Hematopoietic multipotent progenitor cell treated with erythropoietin and hydrocortisone succinate and interleukin-3 and kit ligand, for 6 days (in vitro differentiated cells): ENCODE data around the gene ADGRG6.
"Not testable (repeated sequence)": the region's sequence is repeated elsewhere in the genome, so short reads cannot be mapped to it uniquely, and the experiment has no call there.

ENCODE experiments used
- DNase-seq: peaks from one replicate; pipeline ENCODE4 v3.0.0-alpha.2; 2015

The ADGRG6 gene

DNA sequence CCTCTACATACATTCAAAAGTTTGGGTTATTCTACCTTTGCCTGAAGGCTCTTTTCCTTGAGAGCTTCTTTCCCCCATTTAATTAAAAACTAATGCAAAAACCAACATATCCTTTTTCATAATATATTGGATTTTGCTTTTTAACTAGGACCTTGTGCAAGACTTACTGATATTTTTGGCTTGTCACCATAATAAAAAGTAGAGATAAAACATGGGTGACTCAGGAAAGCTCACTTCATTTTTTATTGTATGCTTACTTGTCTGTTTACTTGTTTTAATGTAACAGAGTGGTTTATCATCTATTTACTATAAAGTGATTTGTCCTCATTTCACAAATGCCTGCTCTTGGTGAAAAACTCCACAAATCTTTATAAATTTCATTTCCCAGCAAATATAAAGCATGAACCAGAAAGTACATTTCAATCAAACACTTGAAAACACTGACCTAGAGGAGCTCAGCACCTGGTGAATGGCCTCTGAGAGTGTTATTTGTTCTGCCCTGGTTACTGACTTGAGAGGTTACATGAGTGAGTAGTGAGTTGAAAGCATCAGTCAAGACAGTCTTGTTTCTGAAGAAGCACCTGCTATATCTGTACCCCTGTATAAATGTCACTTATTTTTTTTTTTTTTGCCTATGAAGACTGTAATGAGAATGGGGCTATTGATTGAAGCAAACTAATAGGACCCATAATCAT lies 20.8 kb downstream of the ADGRG6 start:
- no peak for DNase-seq

DNA sequence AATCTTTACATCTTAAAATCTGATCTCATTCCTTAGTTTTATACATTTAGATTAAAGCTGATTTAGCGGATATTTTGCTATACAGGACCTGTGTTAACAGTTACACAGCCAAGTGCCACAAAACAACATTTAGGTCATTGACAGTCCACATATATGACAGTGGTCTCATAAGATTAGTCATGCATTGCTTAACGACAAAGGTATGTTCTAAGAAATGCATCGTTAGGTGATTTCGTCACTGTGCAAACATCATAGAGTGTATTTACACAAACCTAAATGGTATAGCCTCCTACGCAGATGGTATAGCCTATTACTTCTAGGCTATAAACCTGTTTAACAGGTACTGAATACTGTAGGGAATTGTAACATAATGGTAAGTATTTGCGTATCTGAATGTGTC lies 21.6 kb downstream of the ADGRG6 start:
- DNase-seq, result no peak

DNA sequence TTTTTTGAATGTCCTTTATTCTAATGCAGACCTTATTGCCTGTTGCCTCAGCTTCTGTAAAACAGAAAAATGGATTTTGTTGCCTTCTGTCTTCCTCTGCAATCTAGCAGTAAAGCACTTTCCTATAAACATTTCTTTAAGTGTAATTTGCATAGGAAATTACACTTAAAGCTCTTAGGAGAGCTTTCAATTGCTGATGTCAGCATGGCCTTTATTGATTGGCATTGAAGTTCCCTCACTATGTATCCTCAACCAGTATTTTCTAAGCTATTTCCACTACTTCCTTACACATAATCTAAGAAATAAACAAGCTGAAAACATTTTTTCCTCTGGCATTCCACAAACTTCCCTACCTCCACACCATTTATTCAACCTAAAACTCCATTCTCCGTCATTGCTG lies 22.3 kb downstream of the ADGRG6 start:
- no peak for DNase-seq

DNA sequence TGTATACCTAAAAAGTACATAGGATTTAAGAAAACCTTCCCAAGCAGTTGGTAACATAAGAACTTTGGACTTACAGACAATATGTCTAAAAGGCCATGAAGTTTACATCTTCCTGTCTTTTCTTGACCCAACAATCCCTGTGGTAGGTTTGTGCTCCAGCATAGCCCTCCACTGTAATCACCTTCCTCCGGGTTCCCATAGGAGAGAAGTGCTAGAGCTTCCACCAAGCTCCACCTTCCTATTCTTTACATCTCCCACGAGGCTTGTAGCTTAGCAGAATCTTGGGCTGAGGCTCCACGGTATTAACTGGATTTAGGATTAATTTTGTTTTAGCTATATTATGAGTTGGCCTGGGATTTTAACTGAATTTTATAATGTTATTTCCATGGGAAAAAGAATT lies 23.3 kb downstream of the ADGRG6 start:
- DNase-seq, result no peak

- DNase-seq, result no peak
Measured at GRCh38 chr6:142326540-142326939, 24.7 kb downstream of the ADGRG6 start.

GRCh38 chr6:142328070-142328469 lies 26.3 kb downstream of the ADGRG6 start:
- no peak for DNase-seq

DNA sequence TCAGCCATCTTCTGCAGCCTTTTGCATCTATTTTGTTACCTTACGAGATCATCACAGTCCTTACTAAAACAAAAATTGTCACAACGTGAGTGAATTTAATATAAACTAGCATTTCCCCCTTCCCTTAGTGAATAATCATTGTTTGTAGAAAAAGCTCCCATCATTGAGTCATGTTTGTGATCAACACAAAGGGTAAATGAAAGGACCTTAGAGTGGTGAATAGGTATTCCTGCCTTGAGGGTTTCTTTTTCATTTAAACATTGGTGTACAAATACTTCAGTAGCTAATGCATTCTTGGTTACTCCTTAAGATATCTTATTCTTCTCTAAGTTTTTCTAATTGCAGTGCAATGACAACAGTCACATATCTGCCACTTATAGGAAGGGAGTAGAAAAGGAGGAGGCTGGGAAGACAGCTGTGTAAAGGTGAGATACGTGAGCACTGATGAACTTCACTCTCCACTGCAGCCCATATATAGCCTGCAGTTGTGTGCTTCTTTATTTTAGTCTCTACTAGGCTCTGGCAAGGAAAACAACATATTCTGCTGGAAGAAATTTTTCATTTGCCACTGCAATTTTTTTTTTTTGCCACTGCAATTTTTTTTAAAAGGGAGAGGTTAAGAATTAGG lies 27.8 kb downstream of the ADGRG6 start:
- no peak for DNase-seq

GRCh38 chr6:142331075-142331551 lies 29.3 kb downstream of the ADGRG6 start:
- no peak for DNase-seq

GRCh38 chr6:142331601-142332000 lies 29.8 kb downstream of the ADGRG6 start:
- no peak for DNase-seq

GRCh38 chr6:142332393-142333098 lies 30.7 kb downstream of the ADGRG6 start:
- DNase-seq, result no peak

- no peak for DNase-seq
Measured at GRCh38 chr6:142333431-142333830, 31.6 kb downstream of the ADGRG6 start.

DNA sequence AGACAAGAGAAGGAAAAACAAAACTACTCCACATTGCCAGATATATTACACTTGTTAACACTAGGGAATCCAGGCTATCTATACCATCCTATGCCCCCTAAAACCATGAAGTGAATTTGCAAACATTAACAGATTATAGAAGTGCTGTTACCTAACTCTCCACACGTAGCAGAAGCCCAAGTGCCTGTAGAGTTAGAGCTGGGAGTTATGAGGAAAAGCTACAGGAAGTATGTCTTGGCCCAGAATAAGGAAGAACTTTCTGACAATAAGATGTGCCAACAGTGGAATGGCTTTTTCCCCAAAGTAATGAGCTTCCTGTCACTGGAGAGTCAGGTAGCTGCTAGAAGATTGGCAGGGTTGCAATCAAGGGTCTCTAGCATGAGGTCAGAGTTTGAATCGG lies 32.5 kb downstream of the ADGRG6 start:
- no peak for DNase-seq

GRCh38 chr6:142335415-142335814 lies 33.6 kb downstream of the ADGRG6 start:
- no peak for DNase-seq

GRCh38 chr6:142336183-142336582 lies 34.4 kb downstream of the ADGRG6 start:
- DNase-seq, result no peak

- DNase-seq, result no peak
Measured at GRCh38 chr6:142336787-142337186, 35.0 kb downstream of the ADGRG6 start.

- no peak for DNase-seq
Measured at GRCh38 chr6:142339113-142339512, 37.3 kb downstream of the ADGRG6 start.

GRCh38 chr6:142339968-142340658 lies 38.3 kb downstream of the ADGRG6 start:
- peak; percentile 26 for DNase-seq

DNA sequence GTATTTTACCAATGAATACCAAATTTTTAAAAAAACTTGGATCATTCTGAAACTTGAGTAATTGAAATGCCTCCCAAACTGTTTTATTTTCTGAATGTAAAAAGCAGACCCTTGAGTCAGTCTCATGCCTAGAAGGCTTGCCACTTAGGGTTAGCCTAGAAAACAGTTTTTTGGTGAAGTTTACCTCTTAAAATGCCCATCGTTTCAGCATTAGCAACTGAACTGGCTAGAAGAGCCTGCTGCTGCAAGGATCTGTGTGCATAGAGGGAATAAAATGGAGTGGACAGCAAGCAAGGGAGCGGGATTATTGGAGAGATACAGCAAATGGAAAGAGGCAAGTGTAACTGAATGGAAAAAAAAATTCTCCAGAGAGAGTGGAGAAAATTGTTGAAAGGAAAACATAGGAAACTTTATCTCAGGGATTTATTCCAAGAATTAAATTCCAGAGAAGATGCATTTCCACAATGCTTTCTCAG lies 40.1 kb downstream of the ADGRG6 start:
- no peak for DNase-seq

DNA sequence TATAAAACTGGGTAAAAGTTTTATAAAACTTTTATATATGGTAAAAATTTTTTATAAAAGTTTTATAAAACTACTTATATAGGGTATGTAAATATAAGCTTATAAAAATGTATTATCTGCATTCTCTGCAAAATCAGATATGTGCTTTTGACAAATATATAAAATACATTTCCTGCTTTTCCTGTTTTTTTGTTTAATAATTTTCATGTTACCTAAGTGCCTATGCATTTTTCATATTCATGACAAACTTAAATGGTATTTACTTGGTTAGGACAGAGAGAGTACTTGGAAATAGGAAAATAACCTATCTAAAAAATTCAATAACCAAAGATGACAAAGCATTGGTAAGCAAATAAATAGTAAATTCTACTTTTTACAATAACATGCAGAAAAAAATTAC lies 41.2 kb downstream of the ADGRG6 start:
- DNase-seq, result no peak

DNA sequence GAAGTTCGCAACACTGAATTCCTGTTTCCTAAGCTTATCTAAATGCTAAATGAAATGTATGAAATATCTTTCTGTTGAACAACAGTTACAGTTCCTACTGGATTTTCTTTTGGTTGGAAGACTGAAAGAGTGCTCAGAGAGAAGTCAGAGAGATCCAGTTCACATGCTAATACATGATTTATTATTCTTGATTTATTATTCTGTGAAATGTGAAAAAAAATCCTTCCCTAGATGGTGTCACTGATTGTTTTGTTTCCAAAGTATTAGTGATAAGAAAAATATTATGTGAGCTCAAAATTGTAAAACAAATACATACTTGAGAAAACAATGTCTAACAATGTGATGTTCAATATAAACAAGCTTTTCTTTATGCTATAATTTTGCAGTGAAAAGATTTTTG lies 42.1 kb downstream of the ADGRG6 start:
- DNase-seq, result no peak

- no peak for DNase-seq
Measured at GRCh38 chr6:142345261-142345660, 43.5 kb downstream of the ADGRG6 start.

GRCh38 chr6:142346166-142346565 lies 44.4 kb downstream of the ADGRG6 start:
- not testable (repeated sequence) for DNase-seq

- no peak for DNase-seq
Measured at GRCh38 chr6:142349215-142349823, 47.5 kb downstream of the ADGRG6 start.
